HG03039 (cell line): ENCODE results near the gene PHLDA3.
A peak's percentile ranks its signal among the peaks of the same experiment; 100 is the strongest.
"Not testable (repeated sequence)": the region's sequence is repeated elsewhere in the genome, so short reads cannot be mapped to it uniquely, and the experiment has no call there.

Source experiments
- ATAC-seq: cut with Tn5 transposase; IDR thresholded peaks from one replicate; pipeline ENCODE4 v1.9.1; 2021; ENCODE audit warnings: mild to moderate bottlenecking, moderate library complexity; ENCODE audit not compliant: unreplicated experiment

PHLDA3 gene

DNA sequence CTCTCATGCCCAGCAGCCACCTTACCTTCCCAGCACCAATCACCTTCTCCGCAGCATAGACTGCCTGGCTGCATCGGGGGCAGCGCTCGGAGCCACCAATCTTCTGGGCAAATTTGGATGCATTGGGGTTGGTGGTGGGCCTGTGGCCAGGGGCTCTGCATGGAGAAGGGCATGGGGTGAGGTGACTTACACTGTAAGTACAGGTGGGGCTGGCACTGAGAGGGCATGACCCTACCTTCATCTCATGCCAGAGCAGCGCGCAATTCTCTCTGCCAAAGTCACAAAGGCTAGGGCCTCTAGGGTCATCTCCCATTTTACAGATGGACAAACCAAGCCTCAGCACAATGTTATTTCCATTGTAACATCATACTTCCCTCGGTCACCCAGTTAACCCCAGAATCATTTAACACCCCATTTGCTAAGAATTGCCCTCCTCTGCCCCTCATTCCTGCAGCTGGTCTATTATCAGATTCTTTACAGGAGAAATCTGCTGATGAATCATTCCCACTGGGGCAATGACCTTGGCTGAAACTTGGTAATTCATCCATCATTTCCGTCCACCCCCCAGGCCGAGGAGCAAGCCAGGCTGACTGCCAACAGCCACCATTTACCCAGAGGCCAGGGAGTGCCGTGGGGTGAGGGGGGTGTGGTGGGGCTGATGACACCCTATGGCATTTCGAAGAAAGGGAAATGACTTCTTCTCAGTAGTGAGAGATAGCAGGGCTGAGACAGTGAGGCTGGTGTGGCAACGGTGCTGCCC lies 20.0 kb upstream of the PHLDA3 start:
- no peak for ATAC-seq

- ATAC-seq, result no peak
Observed at GRCh38 chr1:201487742-201488141, 18.8 kb upstream of the PHLDA3 start.

GRCh38 chr1:201486187-201486586 lies 17.2 kb upstream of the PHLDA3 start:
- no peak for ATAC-seq

GRCh38 chr1:201485184-201485774 lies 16.3 kb upstream of the PHLDA3 start:
- no peak for ATAC-seq

DNA sequence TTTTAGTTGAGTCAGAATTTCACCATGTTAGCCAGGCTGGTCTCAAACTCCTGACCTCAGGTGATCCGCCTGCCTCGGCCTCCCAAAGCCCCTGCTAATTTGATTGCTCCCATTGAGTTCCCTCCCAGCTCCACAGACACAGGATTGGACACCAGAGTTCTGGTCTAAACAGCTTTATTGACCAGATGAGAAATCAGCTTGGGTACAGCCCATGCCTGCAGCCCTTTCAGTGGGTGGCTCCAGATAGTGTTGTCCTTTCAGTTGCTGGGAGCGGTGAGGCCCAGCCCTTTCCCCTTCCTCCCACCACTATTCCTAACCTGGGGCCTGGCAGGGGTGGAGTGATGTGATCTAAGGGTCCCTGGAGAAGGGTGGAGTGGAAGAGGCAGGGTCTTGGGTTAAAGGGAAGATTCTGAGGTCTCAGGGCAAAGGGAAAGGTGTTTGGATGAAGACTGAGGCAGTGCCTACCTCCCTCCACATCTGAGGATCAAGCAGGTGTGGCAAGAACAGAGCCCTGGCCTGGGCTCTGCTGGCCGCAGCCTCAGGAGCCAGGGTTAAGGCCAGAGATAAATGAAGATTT lies 14.5 kb upstream of the PHLDA3 start:
- no peak for ATAC-seq

- peak; percentile 28 for ATAC-seq
Observed at GRCh38 chr1:201482755-201483154, 13.8 kb upstream of the PHLDA3 start.

DNA sequence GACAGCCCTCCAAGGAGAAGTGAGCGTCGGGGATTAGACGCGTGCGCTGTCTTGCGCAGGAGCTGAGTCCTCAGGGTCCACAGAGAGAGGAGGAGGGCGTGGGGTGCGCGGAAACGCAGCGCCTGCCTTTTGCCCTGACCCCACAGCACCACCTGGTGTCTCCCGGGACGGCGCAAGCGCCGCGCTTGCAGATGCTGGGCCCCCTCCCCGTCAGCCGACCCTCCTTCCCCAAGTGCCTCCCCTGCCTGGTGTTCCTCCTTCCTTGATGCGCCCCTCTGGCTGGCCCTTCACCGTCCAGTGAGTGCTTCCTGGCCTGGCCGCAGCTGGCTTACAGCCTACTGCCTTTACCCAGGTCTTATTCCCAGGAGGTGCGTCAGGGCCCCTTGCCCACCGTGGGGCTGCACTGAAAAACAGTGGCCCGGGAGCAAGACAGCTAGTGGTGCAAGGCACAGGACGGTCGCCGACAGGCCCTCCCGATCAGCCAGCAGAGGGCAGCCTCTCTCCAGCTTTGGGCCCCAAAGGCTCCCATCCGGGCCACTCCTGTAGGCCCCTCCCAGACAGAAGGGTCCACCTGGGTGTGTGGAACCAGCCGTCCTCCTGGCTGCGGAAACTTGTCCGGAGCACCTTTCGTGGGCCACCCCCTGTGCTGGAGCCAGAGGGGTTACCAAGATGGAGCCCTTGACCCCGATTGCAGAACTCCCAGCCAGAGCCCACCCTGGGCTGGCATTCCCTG lies 12.9 kb upstream of the PHLDA3 start:
- peak; percentile 69 for ATAC-seq

GRCh38 chr1:201481004-201481380 lies 12.0 kb upstream of the PHLDA3 start:
- no peak for ATAC-seq

DNA sequence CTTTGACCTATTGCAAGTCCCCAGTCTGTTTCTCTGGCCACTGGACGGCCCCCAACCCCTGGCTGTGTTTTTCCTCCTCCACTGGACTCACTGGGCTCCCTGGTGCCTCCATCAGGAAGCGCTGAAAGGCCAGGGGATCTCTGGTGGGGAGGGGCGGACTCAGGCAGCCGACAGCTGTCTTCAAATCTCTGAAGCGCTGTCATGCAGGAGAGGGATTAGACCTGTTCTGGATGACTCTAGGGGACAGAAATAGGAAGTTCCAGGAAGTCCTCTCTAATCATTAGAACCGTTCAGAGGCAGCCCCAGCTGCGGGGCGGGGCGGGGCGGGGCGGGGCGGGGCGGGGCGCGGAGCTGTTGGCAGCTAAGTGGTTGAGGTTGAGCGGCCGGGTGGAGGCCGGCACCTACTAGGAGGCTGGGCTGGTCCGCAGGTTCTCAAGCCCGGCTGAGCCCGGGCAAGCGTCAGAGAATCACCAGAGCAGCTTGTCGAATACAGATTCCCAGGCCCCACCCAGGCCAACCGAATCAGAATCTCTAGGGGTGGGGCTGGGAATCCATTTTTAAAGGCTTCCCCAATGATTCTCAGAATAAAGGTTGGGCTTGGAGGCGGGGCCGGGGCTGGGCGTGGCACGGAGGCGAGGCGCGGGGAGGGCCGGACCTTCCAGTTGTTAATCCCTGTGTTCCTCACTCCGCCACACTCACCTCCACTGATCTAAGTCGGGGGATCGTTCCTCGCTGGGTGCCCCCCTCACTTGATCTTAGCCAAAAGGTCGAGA lies 11.4 kb upstream of the PHLDA3 start:
- no peak for ATAC-seq

DNA sequence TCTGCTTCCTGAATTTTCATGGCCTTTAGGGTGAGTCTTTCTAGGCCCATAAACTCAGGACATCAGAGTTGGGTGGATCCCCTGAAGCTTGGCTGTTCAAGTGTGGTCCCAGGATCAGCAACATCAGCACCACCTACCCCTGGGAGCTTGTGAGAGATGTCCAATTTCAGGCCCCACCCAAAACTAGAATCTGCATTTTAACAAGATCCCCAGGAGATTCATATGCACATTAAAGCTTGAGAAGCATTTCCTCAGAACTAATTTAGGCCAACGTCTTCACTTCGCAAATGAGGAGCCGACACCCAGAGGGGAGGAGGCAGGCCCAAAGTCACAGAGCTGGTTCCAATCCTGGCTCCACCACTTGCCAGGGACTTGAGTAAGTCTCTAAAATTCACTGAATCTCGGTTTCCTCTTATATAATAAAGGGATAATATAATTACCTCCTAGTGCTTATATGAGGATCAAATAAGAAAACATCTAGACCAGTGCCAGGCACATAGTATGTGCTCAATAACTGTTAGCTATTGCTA lies 10.3 kb upstream of the PHLDA3 start:
- no peak for ATAC-seq

GRCh38 chr1:201478666-201479065 lies 9.7 kb upstream of the PHLDA3 start:
- ATAC-seq, result not testable (repeated sequence)

DNA sequence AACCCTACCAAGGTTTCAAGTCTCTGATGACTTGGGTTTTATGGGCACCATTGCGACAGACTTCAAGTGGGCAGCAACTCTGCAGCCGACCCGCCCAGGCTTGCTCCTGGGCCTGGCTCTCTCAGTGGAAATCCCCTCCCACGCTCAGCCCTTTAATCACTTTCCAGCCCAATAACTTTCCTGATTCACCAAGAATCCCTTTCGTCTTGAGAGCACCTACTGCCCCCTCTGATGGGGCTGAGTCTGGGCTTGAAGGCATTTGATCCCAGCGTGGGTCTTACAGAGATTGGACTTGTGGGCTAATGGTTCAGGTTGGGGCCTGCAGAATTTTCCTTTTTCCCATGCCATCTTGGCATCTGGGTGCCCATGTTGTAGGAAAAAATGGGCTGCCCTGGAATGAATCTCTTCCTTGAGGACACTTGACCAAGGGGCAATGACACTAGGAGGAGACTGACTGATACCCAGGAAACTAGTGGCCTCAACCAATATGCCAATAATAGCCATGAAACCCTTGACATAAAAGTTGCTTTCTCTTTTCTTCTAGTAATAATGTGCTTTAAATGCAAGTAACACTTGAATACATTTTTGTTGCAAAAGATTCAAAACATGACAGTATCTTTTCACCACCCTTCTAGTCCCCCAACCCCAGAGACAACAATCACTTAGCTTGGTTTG lies 7.8 kb upstream of the PHLDA3 start:
- ATAC-seq, result no peak

GRCh38 chr1:201475915-201476669 lies 7.1 kb upstream of the PHLDA3 start:
- no peak for ATAC-seq

GRCh38 chr1:201475130-201475529 lies 6.1 kb upstream of the PHLDA3 start:
- no peak for ATAC-seq

DNA sequence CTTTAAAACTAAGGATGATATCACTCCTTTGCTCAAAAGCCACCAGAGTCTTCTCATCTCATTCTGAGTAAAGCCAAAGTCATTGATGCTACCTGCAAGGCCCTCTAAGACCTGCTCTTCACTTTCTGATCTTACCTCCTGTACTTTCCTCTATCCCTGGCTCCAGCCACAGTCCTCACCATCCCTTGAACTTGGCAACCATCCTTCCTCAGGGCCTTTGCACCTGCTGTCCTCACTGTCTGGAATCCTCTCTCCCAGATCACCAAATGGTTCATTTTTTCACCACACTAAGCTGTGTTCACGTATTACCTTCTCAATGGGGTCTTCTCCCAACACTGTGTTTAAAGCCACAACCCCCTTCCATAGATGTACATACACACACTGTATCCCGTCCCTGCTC lies 4.3 kb upstream of the PHLDA3 start:
- ATAC-seq, result no peak

DNA sequence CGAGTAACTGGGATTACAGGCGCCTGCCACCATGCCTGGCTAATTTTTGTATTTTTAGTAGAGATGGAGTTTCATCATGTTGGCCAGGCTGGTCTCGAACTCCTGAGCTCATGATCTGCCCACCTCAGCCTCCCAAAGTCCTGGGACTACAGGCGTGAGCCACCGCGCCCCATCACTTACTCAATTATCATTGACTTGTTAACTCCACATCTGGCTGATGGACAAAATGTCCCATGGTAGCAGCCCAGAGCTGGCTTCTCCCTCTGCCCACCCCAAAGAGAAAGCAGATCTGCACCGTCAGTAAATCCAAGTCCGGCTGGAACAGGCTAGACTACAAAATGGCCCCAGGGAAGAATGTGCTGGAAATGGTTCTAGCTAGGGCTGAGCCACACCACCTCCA lies 3.3 kb upstream of the PHLDA3 start:
- not testable (repeated sequence) for ATAC-seq

DNA sequence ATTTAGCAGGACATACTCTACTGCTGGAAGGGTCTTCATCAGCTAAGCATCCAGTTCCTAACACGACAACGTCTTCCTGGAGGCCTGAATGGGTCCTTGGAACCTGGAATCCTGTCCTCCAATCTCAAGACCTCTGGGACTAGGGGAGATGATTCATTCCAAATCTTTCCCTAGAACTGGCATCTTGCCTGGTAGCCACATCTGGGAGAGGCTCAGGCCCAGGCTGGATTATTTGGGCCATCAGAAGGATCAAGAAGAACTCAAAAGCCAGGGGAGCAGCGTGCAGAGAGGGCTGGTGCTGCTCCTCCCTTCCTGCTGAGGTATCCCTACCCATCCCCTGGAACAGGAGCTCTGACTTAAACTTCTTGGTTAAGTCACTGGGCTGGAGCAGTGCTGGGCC lies 2.8 kb upstream of the PHLDA3 start:
- no peak for ATAC-seq

DNA sequence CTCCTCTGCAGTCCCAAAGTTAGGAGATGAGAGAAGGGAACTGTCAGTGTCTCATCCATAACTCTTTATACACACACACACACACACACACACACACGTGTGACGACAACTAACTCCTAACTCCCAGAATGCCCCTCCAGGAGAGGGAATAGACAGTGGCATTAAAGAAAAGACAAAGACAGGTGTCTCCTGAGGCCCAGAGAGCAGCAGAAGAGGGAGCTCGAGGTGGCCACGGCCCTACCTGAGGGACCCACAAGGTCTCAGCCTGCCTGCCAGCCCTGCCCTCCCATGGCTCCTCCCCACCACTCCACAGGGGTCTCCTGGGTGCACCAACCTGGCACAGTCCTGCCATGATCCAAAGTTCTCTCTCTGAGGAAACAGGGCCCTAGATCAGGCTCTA lies 1.6 kb upstream of the PHLDA3 start:
- ATAC-seq, result no peak

GRCh38 chr1:201469645-201470074 lies 672 bp upstream of the PHLDA3 start:
- ATAC-seq, result no peak

- ATAC-seq, result peak; percentile 25
Observed at GRCh38 chr1:201468501-201468843, 516 bp downstream of the PHLDA3 start.
